OCI-LY7 (cell line): Measurements from ENCODE around the gene TMPRSS7. TPM values are rescaled to one million over a fixed set of nuclear protein-coding genes. Genes with fewer than 3 reads are reported as not detected.

Source experiments
- BruUV-seq: library from RNA; stranded (reverse); fragments of 400-500 nt; replicated peaks from 2 replicates; lab custom pipeline; 2021; lab: Mats Ljungman, UMichigan
- CTCF ChIA-PET: fragments of 300-600 bp; sonication (Branson Sonifier 250); formaldehyde crosslinking; loops from one replicate; lab custom pipeline; 2022; ENCODE audit warnings: antibody characterized with exemption; ENCODE audit not compliant: unreplicated experiment; lab: Charles Lee
- POLR2A ChIA-PET: fragments of 300-600 bp; sonication (Branson Sonifier 250); formaldehyde crosslinking; loops from one replicate; lab custom pipeline; 2022; ENCODE audit warnings: antibody characterized with exemption; lab: Charles Lee
- DNase-seq: peaks from one replicate; pipeline ENCODE4 v3.0.0-alpha.2; 2015; ENCODE audit warnings: low spot score
- H2AFZ ChIP-seq: fragments of 200-600 bp; sonication (generic), shearing (Covaris generic); 2 replicates; pipeline ENCODE4 v1.6.1; 2014; ENCODE audit warnings: mild to moderate bottlenecking, antibody characterized with exemption, low read length, moderate library complexity
- H3K27ac ChIP-seq: fragments of 200-600 bp; sonication (generic); 2 replicates; pipeline ENCODE4 v1.5.1; 2014; ENCODE audit warnings: mixed run types, low read depth, mild to moderate bottlenecking, moderate library complexity, low read length, inconsistent platforms; ENCODE audit not compliant: poor library complexity, severe bottlenecking
- H3K36me3 ChIP-seq: fragments of 200-600 bp; sonication (generic); 2 replicates; pipeline ENCODE4 v1.6.1; 2014; ENCODE audit warnings: mild to moderate bottlenecking, antibody characterized with exemption, low read length, moderate library complexity, mixed read lengths; ENCODE audit not compliant: insufficient read depth
- H3K4me1 ChIP-seq: fragments of 200-600 bp; sonication (generic); 2 replicates; pipeline ENCODE4 v1.5.1; 2014; ENCODE audit warnings: mild to moderate bottlenecking, low read length; ENCODE audit not compliant: insufficient read depth, poor library complexity, severe bottlenecking
- H3K4me2 ChIP-seq: fragments of 200-600 bp; sonication (generic); 2 replicates; pipeline ENCODE4 v1.6.1; 2014; ENCODE audit warnings: mild to moderate bottlenecking, low read length
- H3K4me3 ChIP-seq: fragments of 200-600 bp; sonication (generic); 2 replicates; pipeline ENCODE4 v1.5.1; 2014; ENCODE audit warnings: mild to moderate bottlenecking, low read depth, low read length; ENCODE audit not compliant: poor library complexity, severe bottlenecking
- H3K79me2 ChIP-seq: fragments of 200-600 bp; sonication (generic); 2 replicates; pipeline ENCODE4 v1.6.1; 2016; ENCODE audit warnings: low read depth, mild to moderate bottlenecking, low read length, moderate library complexity, mixed read lengths; ENCODE audit not compliant: insufficient read depth
- H3K9me2 ChIP-seq: fragments of 200-600 bp; sonication (generic); 2 replicates; pipeline ENCODE4 v1.6.1; 2016; ENCODE audit warnings: mild to moderate bottlenecking, low read length, mixed read lengths; ENCODE audit not compliant: insufficient read depth
- H3K9me3 ChIP-seq: fragments of 200-600 bp; sonication (generic); 2 replicates; pipeline ENCODE4 v1.6.1; 2014; ENCODE audit warnings: mild to moderate bottlenecking, mixed run types, low read length, mixed read lengths
- H4K20me1 ChIP-seq: fragments of 200-600 bp; sonication (generic); 2 replicates; pipeline ENCODE4 v1.6.1; 2014; ENCODE audit warnings: mild to moderate bottlenecking, antibody characterized with exemption, low read length, moderate library complexity, mixed read lengths; ENCODE audit not compliant: insufficient read depth
- EZH2phosphoT487 ChIP-seq: fragments of 200-600 bp; sonication (generic); IDR thresholded peaks from 2 replicates; pipeline ENCODE4 v1.6.1; 2018; ENCODE audit warnings: low read depth, borderline replicate concordance, mild to moderate bottlenecking, mixed run types, antibody characterized with exemption, low read length, moderate library complexity, mixed read lengths
- intact Hi-C: fragments of 100-400 bp; cut with micrococcal nuclease; formaldehyde crosslinking; loops from one replicate; pipeline ENCODE4 v1.10.0; 2022; ENCODE audit not compliant: unreplicated experiment
- total RNA-seq, 2 experiments: library from RNA; depleted of rRNA in 1 of 2; stranded (reverse); fragments of >200 nt in 1 of 2; shearing (Covaris generic) in 1 of 2; gene quantifications; 2 replicates each; pipeline ENCODE4 v1.2.3, GENCODE V29; 2014 to 2022
- TF ChIP-seq, protein P1 (sequence below): fragments of 200-600 bp; sonication (generic); conservative IDR thresholded peaks from 2 replicates; pipeline ENCODE4 v1.5.1; 2014; ENCODE audit warnings: mild to moderate bottlenecking, antibody characterized with exemption, low read length, moderate library complexity, mixed read lengths

TMPRSS7 gene
- total RNA-seq, 2 experiments from 2014 or later = not detected

GRCh38 chr3:112117415-112117814 lies 82.9 kb downstream of the TMPRSS7 start:
- H3K4me1 ChIP-seq = peaks cover 99% of the 10 kb centered on the region
- TF ChIP-seq EZH2phosphoT487 = no peak
- TF ChIP-seq, protein P1, sequence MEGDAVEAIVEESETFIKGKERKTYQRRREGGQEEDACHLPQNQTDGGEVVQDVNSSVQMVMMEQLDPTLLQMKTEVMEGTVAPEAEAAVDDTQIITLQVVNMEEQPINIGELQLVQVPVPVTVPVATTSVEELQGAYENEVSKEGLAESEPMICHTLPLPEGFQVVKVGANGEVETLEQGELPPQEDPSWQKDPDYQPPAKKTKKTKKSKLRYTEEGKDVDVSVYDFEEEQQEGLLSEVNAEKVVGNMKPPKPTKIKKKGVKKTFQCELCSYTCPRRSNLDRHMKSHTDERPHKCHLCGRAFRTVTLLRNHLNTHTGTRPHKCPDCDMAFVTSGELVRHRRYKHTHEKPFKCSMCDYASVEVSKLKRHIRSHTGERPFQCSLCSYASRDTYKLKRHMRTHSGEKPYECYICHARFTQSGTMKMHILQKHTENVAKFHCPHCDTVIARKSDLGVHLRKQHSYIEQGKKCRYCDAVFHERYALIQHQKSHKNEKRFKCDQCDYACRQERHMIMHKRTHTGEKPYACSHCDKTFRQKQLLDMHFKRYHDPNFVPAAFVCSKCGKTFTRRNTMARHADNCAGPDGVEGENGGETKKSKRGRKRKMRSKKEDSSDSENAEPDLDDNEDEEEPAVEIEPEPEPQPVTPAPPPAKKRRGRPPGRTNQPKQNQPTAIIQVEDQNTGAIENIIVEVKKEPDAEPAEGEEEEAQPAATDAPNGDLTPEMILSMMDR = no peak
- no peaks in the 10 kb centered on the region for H4K20me1 ChIP-seq
- ChIA-PET POLR2A (interaction anchor here (0.6 to 9.4 kb wide), 6 partner anchors 8 to 1601 kb away, joined by 3 to 566 read pairs (median 5); partner anchors contain the start of gene GCSAM), CTCF (interaction anchor here (1.3 to 1.7 kb wide), 2 partner anchors 9 to 12 kb away, joined by 7 to 10 read pairs; no protein-coding TSS in a partner anchor)
- H3K79me2 ChIP-seq = peaks cover 6% of the 10 kb centered on the region; the same call in 1 of the 2 replicates
- no TSS peak for BruUV-seq
- H3K4me2 ChIP-seq = peak overlapping the region; percentile 57
- H2AFZ ChIP-seq = no peak overlapping the region; the same call in 1 of the 2 replicates
- H3K4me3 ChIP-seq = no peak overlapping the region
- no peaks in the 10 kb centered on the region for H3K9me3 ChIP-seq
- intact Hi-C loops = no loop called here
- peaks cover 45% of the 10 kb centered on the region for H3K36me3 ChIP-seq
- H3K9me2 ChIP-seq = no peaks in the 10 kb centered on the region
- peak overlapping the region; percentile 99 for H3K27ac ChIP-seq
- DNase-seq = peak; percentile 30

GRCh38 chr3:112117841-112118571 lies 83.5 kb downstream of the TMPRSS7 start:
- Histone ChIP-seq H3K27ac (peak overlapping the region; percentile 99), H3K4me1 (peaks cover 99% of the 10 kb centered on the region), H3K9me3 (no peaks in the 10 kb centered on the region), H3K4me3 (peak overlapping the region; percentile 13), H3K36me3 (peaks cover 45% of the 10 kb centered on the region), H3K79me2 (peaks cover 6% of the 10 kb centered on the region; the same call in 1 of the 2 replicates), H2AFZ (no peak overlapping the region; the same call in 1 of the 2 replicates), H3K9me2 (no peaks in the 10 kb centered on the region), H4K20me1 (no peaks in the 10 kb centered on the region), H3K4me2 (peak overlapping the region; percentile 57)
- intact Hi-C loops = no loop called here
- TF ChIP-seq, protein P1 = peak; percentile 53
- TF ChIP-seq EZH2phosphoT487 = no peak
- no TSS peak for BruUV-seq
- DNase-seq = peak; percentile 84
- ChIA-PET POLR2A (interaction anchor here (0.6 to 9.4 kb wide), 5 partner anchors 9 to 1602 kb away, joined by 3 to 566 read pairs (median 5); partner anchors contain the start of gene GCSAM), CTCF (interaction anchor here (1.3 to 1.7 kb wide), 2 partner anchors 9 to 11 kb away, joined by 7 to 10 read pairs; no protein-coding TSS in a partner anchor)
